D721Med (cell line): Measurements from ENCODE around the gene NDP.

ENCODE experiments used
- DNase-seq: peaks from one replicate; pipeline ENCODE4 v3.0.0; 2011; ENCODE audit warnings: low spot score; ENCODE audit not compliant: insufficient read length
- FAIRE-seq: peaks from 2 replicates; lab custom pipeline; 2011; peaks lifted over from hg19 to GRCh38; lab: Jason Lieb, UNC
- TF ChIP-seq, protein P1 (sequence below): IDR thresholded peaks from 2 replicates; pipeline ENCODE4 v1.5.1; 2012; ENCODE audit warnings: mild to moderate bottlenecking, control low read depth; ENCODE audit not compliant: insufficient read depth; ENCODE audit errors: missing control alignments

NDP gene, protein sequence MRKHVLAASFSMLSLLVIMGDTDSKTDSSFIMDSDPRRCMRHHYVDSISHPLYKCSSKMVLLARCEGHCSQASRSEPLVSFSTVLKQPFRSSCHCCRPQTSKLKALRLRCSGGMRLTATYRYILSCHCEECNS

DNA sequence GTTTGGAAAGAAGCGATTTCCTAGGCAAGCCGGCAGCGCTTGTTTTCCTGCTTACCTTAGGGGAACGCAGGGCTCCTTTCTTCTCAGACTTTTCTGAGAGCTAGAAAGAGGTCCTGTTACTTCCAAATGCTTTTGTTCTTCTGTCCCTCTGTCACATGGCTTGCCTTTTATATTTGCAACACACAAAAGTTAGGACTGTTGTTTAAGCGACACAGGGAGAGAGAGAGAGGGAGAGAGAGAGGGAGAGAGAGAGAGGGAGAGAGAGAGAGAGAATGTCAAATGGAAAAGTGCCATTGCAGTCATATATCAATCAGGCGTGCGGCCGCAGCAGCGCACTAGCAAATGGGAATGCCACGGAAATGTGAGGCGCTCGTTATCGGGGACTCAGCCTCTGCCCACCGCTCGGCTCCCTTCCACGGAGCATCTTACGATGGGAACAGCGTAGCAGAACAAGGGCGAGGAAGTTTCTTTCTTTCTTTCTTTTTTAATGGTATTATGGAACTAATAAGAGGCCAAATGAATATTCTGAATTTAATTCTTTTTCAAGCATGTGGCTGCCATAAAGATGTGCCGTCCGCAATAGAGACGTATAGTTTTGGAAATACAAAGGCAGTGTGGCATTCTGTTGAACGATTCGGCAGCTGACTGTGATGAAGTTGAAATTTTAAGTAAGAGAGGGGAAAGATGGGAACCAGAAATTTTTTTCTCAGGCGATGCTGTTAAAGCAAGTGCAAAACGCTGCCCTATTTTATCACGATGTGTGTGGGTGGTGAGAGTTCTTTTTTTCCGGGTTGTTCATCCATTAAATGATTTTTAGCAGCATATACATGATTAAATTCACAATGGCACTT lies at the start of gene NDP:
NDP (minus strand) TSS at position 142 of the 851 bp plus-strand sequence. CDS start 14,745 bp downstream, outside the sequence.
- TF ChIP-seq, protein P1, sequence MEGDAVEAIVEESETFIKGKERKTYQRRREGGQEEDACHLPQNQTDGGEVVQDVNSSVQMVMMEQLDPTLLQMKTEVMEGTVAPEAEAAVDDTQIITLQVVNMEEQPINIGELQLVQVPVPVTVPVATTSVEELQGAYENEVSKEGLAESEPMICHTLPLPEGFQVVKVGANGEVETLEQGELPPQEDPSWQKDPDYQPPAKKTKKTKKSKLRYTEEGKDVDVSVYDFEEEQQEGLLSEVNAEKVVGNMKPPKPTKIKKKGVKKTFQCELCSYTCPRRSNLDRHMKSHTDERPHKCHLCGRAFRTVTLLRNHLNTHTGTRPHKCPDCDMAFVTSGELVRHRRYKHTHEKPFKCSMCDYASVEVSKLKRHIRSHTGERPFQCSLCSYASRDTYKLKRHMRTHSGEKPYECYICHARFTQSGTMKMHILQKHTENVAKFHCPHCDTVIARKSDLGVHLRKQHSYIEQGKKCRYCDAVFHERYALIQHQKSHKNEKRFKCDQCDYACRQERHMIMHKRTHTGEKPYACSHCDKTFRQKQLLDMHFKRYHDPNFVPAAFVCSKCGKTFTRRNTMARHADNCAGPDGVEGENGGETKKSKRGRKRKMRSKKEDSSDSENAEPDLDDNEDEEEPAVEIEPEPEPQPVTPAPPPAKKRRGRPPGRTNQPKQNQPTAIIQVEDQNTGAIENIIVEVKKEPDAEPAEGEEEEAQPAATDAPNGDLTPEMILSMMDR = no peak
- no peak for FAIRE-seq
- no peak for DNase-seq

DNA sequence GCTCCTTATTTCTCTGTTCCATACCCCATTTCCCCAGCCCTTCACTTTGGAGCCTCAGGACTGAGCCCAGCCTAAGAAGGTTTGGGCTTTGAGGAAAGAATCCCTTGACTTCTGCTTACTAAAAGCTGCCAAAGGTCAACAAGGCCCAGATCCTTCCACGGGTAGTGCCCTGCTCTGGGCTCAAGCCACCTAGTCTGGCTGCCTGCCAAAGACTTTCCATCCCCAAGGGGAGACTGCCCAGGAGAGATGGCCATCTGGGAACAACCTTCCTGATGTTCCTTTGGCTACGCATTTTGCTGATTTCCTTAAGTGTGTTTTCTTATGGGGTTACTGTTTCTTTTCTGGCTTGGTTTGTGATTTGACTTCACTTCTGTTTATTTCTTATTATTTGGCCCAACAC lies 49.8 kb upstream of the NDP start:
- FAIRE-seq (no peak), DNase-seq (no peak)
- TF ChIP-seq, protein P1 = no peak

DNA sequence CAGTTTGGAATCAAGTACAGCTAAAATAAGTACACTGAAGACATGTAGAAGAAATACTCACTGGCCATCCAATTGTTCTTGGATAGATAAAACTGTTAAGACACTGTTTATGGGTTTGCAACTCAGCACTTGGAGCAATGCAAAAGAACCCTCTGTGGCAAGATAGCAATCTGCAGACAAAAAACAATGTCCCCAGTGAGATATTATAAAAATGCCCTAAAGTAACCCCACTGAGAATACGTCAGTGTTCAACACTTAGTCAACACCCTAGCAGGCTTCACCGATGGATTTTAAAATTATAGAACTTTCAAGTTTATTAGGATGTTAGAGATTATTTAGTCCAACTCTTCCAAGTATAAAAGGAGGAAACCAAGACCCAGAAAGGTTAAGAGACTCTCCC lies 47.5 kb upstream of the NDP start:
- DNase-seq = no peak
- no peak for FAIRE-seq
- TF ChIP-seq, protein P1 = no peak

DNA sequence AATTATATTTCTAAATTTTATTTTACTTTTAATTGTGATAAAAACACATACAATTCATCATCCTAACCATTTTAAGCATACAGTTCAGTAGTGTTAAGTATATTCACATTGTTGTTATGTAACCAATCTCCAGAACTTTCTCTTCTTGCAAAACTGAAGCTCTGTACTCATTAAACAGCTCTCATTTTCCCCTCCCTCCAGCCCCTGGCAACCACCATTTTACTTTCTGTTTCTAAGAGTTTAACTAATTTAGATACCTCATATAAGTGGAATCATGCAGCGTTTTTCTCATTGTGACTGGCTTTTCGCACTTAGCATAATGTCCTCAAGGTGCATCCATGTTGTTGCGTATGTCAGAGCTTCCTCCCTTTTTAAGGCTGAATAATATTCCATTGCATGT lies 46.7 kb upstream of the NDP start:
- TF ChIP-seq, protein P1 = no peak
- no peak for DNase-seq
- FAIRE-seq = no peak

DNA sequence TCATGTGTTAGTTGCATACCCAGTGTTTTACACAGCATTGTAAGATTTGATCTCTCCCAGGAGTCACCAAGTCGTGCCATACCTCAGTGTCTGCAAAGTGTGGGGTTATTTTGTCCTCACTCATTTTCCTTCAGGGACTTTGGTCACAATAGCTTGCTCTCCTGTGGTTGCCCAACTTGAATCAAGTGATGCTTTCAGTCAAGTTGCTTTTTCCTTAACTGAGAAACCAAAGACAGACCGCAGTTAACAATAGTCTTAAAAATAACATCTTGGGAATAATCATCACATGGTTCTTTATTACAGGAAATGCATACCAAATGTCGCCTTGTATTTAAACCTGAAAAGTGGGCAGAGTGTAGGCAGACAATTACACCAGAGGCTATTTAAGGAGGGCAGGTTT lies 44.5 kb upstream of the NDP start:
- no peak for FAIRE-seq

DNA sequence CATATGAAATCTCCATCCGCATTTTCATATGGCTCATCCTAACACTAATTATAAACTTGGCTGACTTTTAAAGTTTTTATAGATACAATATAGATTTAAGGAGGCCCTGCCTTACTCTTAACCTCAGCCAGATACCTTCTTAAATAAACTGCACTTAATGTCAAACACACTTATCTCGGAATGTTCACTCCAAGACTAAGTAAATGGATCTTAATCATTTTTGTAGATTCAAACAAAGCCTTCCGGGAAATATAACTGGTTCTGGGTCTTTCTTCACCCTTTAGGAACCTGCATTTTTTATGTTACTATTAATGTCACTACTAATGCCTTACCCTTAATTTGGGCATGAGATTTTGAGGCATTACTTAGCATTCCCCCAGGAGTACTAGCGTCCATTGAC lies 43.7 kb upstream of the NDP start:
- FAIRE-seq = no peak
- no peak for DNase-seq
- TF ChIP-seq, protein P1 = no peak

More for the DNA sequence above, 44.5 kb upstream of the NDP start:
- no peak for DNase-seq
- TF ChIP-seq, protein P1 = no peak
